ENCODE results near the gene GNPNAT1.

Gene GNPNAT1

DNA sequence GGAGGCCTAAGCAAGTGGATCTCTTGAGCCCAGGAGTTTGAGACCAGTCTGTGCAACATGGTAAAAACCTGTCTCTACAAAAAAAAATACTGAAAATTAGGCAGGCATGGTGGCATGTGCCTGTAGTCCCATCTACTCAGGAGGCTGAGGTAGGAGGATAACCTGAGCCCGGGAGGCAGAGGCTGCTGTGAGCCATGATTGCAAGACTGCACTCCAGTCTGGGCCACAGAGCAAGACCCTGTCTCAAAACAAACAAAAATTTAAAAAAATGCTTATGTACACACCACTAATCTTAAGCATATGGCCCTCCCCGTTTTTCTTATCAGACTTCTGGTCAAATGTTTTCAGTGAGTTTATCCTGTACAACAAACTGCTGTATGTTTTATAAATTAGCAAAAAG, 1.7 kb upstream of the GNPNAT1 start:
- no peaks in the 10 kb centered on the region for H3K27me3 ChIP-seq (ENCODE audit: insufficient read depth, poor library complexity, severe bottlenecking)
- no peak for TF ChIP-seq REST (IDR thresholded peaks at IDR 0.05; ENCODE audit: insufficient replicate concordance, low read depth)
- TF ChIP-seq, protein P1, sequence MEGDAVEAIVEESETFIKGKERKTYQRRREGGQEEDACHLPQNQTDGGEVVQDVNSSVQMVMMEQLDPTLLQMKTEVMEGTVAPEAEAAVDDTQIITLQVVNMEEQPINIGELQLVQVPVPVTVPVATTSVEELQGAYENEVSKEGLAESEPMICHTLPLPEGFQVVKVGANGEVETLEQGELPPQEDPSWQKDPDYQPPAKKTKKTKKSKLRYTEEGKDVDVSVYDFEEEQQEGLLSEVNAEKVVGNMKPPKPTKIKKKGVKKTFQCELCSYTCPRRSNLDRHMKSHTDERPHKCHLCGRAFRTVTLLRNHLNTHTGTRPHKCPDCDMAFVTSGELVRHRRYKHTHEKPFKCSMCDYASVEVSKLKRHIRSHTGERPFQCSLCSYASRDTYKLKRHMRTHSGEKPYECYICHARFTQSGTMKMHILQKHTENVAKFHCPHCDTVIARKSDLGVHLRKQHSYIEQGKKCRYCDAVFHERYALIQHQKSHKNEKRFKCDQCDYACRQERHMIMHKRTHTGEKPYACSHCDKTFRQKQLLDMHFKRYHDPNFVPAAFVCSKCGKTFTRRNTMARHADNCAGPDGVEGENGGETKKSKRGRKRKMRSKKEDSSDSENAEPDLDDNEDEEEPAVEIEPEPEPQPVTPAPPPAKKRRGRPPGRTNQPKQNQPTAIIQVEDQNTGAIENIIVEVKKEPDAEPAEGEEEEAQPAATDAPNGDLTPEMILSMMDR (IDR thresholded peaks at IDR 0.05; ENCODE audit: insufficient read depth, low read length) = no peak
- TF ChIP-seq POLR2AphosphoS5 (IDR thresholded peaks at IDR 0.05; ENCODE audit: low read depth) = no peak
- TF ChIP-seq GABPA (IDR thresholded peaks at IDR 0.05; ENCODE audit: low read depth) = no peak
- no peak for TF ChIP-seq SPI1 (IDR thresholded peaks at IDR 0.05; ENCODE audit: borderline replicate concordance, low read depth)
- H3K27ac ChIP-seq (replicated peaks) = no peak overlapping the region
- no peak overlapping the region for H3K4me3 ChIP-seq (replicated peaks; ENCODE audit: insufficient read depth, low read length)
- DNase-seq (ENCODE audit: low read depth in 1 of 2, low spot score in 1 of 2) = no peak

DNA sequence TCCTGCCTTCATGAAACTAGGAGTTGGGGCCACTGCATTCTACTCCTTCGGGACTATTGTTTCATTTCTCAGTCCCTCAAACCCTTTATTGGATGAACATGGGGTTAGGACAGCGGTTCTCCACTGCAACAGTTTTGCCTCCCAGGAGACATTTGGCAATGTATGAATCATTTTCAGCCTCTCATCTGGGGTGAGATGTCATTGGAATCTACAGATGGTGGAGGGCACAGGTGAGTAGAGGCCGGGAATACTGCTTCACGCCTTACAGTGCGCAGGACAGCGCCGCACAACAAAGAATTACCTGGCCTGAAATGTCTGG, 649 bp upstream of the GNPNAT1 start:
- DNase-seq (ENCODE audit: low read depth in 1 of 2, low spot score in 1 of 2) = no peak
- no peaks in the 10 kb centered on the region for H3K27me3 ChIP-seq (ENCODE audit: insufficient read depth, poor library complexity, severe bottlenecking)
- H3K4me3 ChIP-seq (replicated peaks; ENCODE audit: insufficient read depth, low read length) = no peak overlapping the region
- no peak for TF ChIP-seq REST (IDR thresholded peaks at IDR 0.05; ENCODE audit: insufficient replicate concordance, low read depth)
- no peak for TF ChIP-seq SPI1 (IDR thresholded peaks at IDR 0.05; ENCODE audit: borderline replicate concordance, low read depth)
- no peak for TF ChIP-seq POLR2AphosphoS5 (IDR thresholded peaks at IDR 0.05; ENCODE audit: low read depth)
- TF ChIP-seq, protein P1 (IDR thresholded peaks at IDR 0.05; ENCODE audit: insufficient read depth, low read length) = no peak
- TF ChIP-seq GABPA (IDR thresholded peaks at IDR 0.05; ENCODE audit: low read depth) = no peak
- H3K27ac ChIP-seq (replicated peaks) = no peak overlapping the region

- Histone ChIP-seq H3K27me3 (ENCODE audit: insufficient read depth, poor library complexity, severe bottlenecking) (no peaks in the 10 kb centered on the region), H3K27ac (replicated peaks) (peak overlapping the region; percentile 62), H3K4me3 (replicated peaks; ENCODE audit: insufficient read depth, low read length) (peak overlapping the region; percentile 76)
- TF ChIP-seq GABPA (IDR thresholded peaks at IDR 0.05; ENCODE audit: low read depth) (no peak), SPI1 (IDR thresholded peaks at IDR 0.05; ENCODE audit: borderline replicate concordance, low read depth) (no peak)
- no peak for DNase-seq (ENCODE audit: low read depth in 1 of 2, low spot score in 1 of 2)
Measured at GRCh38 chr14:52790756-52791222, 618 bp downstream of the GNPNAT1 start.

GRCh38 chr14:52790011-52790755, 1.2 kb downstream of the GNPNAT1 start:
- Histone ChIP-seq H3K27me3 (ENCODE audit: insufficient read depth, poor library complexity, severe bottlenecking) (no peaks in the 10 kb centered on the region), H3K27ac (replicated peaks) (no peak overlapping the region), H3K4me3 (replicated peaks; ENCODE audit: insufficient read depth, low read length) (peak overlapping the region; percentile 76)
- TF ChIP-seq, protein P1 (IDR thresholded peaks at IDR 0.05; ENCODE audit: insufficient read depth, low read length) = no peak
- DNase-seq (ENCODE audit: low read depth in 1 of 2, low spot score in 1 of 2) = no peak

Measured in HL-60 (cell line).